ENCODE data around the gene PRPF6. TPM values are rescaled to one million over a fixed set of nuclear protein-coding genes. Genes with fewer than 3 reads are reported as not detected.

The PRPF6 gene
- total and polyA plus RNA-seq, 8 donors, result 27.2 to 49.2 (median 35.7) TPM

DNA sequence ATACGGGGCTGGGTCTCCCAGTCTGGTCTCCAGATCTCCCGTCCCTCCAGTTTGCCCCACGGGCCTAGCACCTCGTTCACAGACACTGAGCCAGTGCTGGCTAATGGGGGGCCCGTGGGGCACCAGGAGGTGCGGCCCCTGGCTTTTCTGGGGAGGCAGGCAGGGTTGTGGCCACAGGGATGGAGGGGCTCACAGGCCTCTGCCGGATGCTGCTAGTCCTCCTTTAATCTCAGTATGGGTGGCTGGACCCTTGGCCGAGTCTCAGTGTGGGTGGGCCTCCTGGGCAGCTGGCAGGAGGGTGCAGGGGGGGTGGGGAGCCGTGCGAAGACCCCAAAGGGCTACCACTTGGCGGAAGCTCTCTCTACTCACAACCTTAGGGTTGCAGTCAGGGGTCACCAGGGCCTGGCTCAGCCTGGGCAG is 70.1 kb downstream of the PRPF6 start:
- TF ChIP-seq, protein P1, sequence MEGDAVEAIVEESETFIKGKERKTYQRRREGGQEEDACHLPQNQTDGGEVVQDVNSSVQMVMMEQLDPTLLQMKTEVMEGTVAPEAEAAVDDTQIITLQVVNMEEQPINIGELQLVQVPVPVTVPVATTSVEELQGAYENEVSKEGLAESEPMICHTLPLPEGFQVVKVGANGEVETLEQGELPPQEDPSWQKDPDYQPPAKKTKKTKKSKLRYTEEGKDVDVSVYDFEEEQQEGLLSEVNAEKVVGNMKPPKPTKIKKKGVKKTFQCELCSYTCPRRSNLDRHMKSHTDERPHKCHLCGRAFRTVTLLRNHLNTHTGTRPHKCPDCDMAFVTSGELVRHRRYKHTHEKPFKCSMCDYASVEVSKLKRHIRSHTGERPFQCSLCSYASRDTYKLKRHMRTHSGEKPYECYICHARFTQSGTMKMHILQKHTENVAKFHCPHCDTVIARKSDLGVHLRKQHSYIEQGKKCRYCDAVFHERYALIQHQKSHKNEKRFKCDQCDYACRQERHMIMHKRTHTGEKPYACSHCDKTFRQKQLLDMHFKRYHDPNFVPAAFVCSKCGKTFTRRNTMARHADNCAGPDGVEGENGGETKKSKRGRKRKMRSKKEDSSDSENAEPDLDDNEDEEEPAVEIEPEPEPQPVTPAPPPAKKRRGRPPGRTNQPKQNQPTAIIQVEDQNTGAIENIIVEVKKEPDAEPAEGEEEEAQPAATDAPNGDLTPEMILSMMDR (IDR thresholded peaks at IDR 0.05), result no peak
- FAIRE-seq, result no peak
- intact Hi-C loops (cut with DNase I), result no loop called here
- no peak for DNase-seq
- peaks cover 0 to 7% (median 3%) of the 10 kb centered on the region in 4 donors for H3K27me3 ChIP-seq
- H3K4me3 ChIP-seq, result no peak overlapping the region
- H3K36me3 ChIP-seq, result no peaks in the 10 kb centered on the region
- no peaks in the 10 kb centered on the region for H3K4me1 ChIP-seq
- peak overlapping the region in 1 of 4 donors; percentile 37 for H3K27ac ChIP-seq
- WGBS, 2 donors, result 48 to 63% methylated on average over 9 to 11 of the region's 11 CpGs
- ATAC-seq, result no peak
- no peaks in the 10 kb centered on the region for H3K9me3 ChIP-seq

DNA sequence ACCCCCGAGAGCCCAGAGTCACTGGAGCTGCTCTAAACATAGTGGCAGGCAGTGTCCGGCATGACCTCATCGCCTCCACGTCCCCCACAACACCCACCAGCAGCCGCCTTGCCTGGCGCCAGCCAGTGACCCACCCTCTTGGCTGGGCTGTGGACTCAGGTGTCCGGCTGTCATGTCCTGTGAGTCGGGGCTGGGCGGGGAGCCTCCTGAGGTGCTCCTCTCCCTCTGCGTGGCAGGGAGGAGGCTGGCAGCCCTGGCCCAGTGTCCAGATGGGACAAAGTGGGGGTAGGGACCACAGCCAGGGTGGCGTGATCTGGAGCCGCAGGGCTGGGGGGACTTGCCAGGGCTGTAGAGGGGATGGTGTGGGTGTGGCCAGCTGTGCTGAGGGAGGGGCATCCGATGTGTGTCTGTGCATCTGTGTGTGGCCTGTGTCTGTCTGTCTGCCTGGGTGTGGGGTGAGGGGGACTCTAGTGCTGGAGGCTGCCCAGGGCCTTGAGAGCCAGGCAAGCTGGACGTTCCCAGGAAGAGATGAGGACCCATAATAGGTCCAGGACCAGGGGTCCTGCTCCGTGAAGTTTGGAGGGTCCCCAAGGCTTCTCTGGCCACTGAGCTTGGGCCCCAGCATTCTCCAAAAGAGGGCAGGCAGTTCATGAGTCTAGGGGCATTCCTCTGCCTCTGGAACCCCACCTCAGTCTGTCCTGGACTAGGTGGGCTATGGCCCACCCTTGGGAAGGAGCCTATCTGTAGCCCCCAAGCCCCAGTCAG is 70.8 kb downstream of the PRPF6 start:
- intact Hi-C loops (cut with DNase I), result no loop called here
- Histone ChIP-seq H3K36me3 (no peaks in the 10 kb centered on the region), H3K4me1 (no peaks in the 10 kb centered on the region), H3K27me3 (peaks cover 0 to 7% (median 3%) of the 10 kb centered on the region in 4 donors), H3K4me3 (no peak overlapping the region), H3K9me3 (no peaks in the 10 kb centered on the region), H3K27ac (no peak overlapping the region)
- no peak for ATAC-seq
- FAIRE-seq, result no peak
- DNase-seq, result no peak
- TF ChIP-seq, protein P1 (IDR thresholded peaks at IDR 0.05), result no peak
- WGBS, 2 donors, result 63 to 75% methylated on average over 14 to 15 of the region's 15 CpGs

DNA sequence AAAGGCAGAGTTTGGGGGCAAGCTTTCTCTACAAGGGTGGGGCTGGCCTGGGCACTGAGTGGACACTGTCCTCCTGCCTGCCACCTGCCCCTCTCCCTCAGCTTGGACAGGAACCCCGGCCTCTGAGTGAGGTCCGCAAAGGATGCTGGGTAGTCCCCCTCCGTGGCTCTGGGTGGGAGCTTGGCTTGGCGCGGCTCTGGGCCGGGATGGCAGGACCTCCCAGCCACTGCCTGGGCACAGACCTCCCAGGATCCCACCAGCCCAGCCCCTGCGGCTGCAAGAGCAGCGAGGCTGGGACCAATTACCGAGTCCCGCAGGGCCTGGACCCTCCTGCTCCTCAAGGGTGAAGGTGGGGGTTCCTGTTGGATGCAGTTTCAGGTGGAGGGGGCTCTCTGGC is 71.4 kb downstream of the PRPF6 start:
- TF ChIP-seq, protein P1 (IDR thresholded peaks at IDR 0.05), result no peak
- DNase-seq (no peak), ATAC-seq (no peak), FAIRE-seq (no peak)
- WGBS, 2 donors, result 60 to 74% methylated on average over 10 of the region's 10 CpGs
- Histone ChIP-seq H3K27me3 (peaks cover 0 to 5% (median 3%) of the 10 kb centered on the region in 4 donors), H3K4me3 (no peak overlapping the region), H3K4me1 (no peaks in the 10 kb centered on the region), H3K27ac (no peak overlapping the region), H3K9me3 (no peaks in the 10 kb centered on the region), H3K36me3 (no peaks in the 10 kb centered on the region)
- intact Hi-C loops (cut with DNase I), result no loop called here

DNA sequence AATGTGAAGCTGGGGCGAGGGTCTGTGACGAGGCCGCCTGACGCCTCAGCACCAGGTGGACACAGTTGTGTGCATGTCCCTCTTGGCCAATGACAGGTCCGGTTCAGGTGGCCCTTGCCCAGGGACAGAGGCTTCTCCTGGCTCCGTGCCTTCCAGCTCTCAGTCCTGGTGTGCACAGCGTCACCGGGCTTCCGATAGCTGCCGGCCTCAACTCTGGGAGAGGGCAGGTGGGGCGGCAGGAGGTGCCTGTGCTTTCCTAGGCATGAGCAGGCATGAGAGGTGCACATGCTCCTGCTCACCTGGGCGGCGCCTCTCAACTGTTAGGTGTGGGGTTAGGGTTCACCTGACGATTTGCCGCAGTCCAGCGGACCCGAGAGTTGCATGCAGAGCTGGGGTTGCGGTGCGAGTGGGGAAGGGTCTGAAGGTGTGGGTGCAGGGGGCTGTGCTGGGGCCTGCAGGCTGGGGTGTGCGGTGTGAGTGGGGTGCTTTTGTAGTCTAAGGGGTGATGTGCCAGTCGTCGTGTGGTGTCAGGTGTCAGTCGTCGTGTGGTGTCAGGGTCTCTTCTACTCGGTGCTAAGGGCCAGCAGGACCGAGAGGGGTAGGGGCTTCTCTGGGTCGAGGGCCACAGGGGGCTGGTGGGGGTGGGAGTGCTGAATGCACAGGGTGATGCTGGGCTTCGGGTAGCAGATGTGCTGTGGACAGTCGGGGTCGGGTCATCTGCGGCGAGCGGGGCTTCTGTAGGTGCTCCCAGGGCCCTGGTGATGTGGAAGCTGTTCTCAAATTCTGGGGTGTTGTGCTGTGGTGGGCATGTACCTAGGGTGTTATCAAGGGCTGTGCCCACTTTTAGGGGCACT is 72.3 kb downstream of the PRPF6 start:
- no peaks in the 10 kb centered on the region for H3K36me3 ChIP-seq
- H3K27me3 ChIP-seq, result no peaks in the 10 kb centered on the region
- no peak for ATAC-seq
- H3K4me3 ChIP-seq, result no peak overlapping the region
- DNase-seq, result no peak
- no peaks in the 10 kb centered on the region for H3K4me1 ChIP-seq
- no peak for FAIRE-seq
- H3K27ac ChIP-seq, result no peak overlapping the region
- no peaks in the 10 kb centered on the region for H3K9me3 ChIP-seq
- intact Hi-C loops (cut with DNase I), result no loop called here
- TF ChIP-seq, protein P1 (IDR thresholded peaks at IDR 0.05), result no peak
- WGBS, 2 donors, result 66 to 70% methylated on average over 33 of the region's 33 CpGs
